ENCODE measurements around the gene MAML2. TPM values are rescaled to one million over a fixed set of nuclear protein-coding genes. Genes with fewer than 3 reads are reported as not detected.

MAML2 gene
- total and polyA plus RNA-seq, 4 donors: 3.8 to 41.8 (median 13.7) TPM

GRCh38 chr11:96265220-96265737 is 77.7 kb downstream of the MAML2 start:
- ATAC-seq (ENCODE audit: insufficient read depth, low FRiP score): no peak
- Histone ChIP-seq H3K4me3 (no peak overlapping the region), H3K9me3 (ENCODE audit: control insufficient read depth in 4 of 4, insufficient read depth in 3 of 4, low read length in 3 of 4) (peaks cover 0 to 3% (median 0%) of the 10 kb centered on the region in 4 donors), H3K27ac (ENCODE audit: low read depth in 1 of 2, low read length in 1 of 2) (peak overlapping the region in 1 of 2 donors; percentile 54), H3K27me3 (ENCODE audit: control insufficient read depth in 3 of 3, insufficient read depth in 3 of 3, low read length in 2 of 3) (no peaks in the 10 kb centered on the region), H3K9ac (ENCODE audit: insufficient read depth in 1 of 2, low read length in 2 of 2) (no peak overlapping the region), H3K36me3 (ENCODE audit: control insufficient read depth in 4 of 4, insufficient read depth in 4 of 4, low read length in 4 of 4) (peaks cover 0 to 5% (median 0%) of the 10 kb centered on the region in 4 donors), H3K4me1 (ENCODE audit: control insufficient read depth in 5 of 5, insufficient read depth in 5 of 5, low read length in 5 of 5) (peaks cover 8 to 23% (median 15%) of the 10 kb centered on the region in 5 donors)
- no peak for DNase-seq
- TF ChIP-seq CTCF (IDR thresholded peaks at IDR 0.05; ENCODE audit: control extremely low read depth, extremely low read depth): no peak
- WGBS, 2 donors: 72 to 77% methylated on average over 8 of the region's 8 CpGs

- Histone ChIP-seq H3K36me3 (ENCODE audit: control insufficient read depth in 4 of 4, insufficient read depth in 4 of 4, low read length in 4 of 4) (no peaks in the 10 kb centered on the region), H3K4me3 (no peak overlapping the region), H3K9ac (ENCODE audit: insufficient read depth in 1 of 2, low read length in 2 of 2) (no peak overlapping the region), H3K27ac (ENCODE audit: low read depth in 1 of 2, low read length in 1 of 2) (peak overlapping the region; percentile 18 to 48), H3K4me1 (ENCODE audit: control insufficient read depth in 5 of 5, insufficient read depth in 5 of 5, low read length in 5 of 5) (peaks cover 5 to 25% (median 16%) of the 10 kb centered on the region in 5 donors), H3K9me3 (ENCODE audit: control insufficient read depth in 4 of 4, insufficient read depth in 3 of 4, low read length in 3 of 4) (peaks cover 0 to 3% (median 0%) of the 10 kb centered on the region in 4 donors), H3K27me3 (ENCODE audit: control insufficient read depth in 3 of 3, insufficient read depth in 3 of 3, low read length in 2 of 3) (no peaks in the 10 kb centered on the region)
- ATAC-seq (ENCODE audit: insufficient read depth, low FRiP score) (no peak), DNase-seq (no peak)
- WGBS, 2 donors: 68 to 73% methylated on average over 4 of the region's 4 CpGs
- TF ChIP-seq CTCF (IDR thresholded peaks at IDR 0.05; ENCODE audit: control extremely low read depth, extremely low read depth): no peak
These were observed 78.6 kb downstream of the MAML2 start for GRCh38 chr11:96264364-96264763.

- H3K9ac ChIP-seq (ENCODE audit: insufficient read depth in 1 of 2, low read length in 2 of 2): no peak overlapping the region
- DNase-seq (peak in 1 of 3 donors; percentile 55), ATAC-seq (ENCODE audit: insufficient read depth, low FRiP score) (peak; percentile 32)
- H3K4me1 ChIP-seq (ENCODE audit: control insufficient read depth in 5 of 5, insufficient read depth in 5 of 5, low read length in 5 of 5): peaks cover 7 to 36% (median 24%) of the 10 kb centered on the region in 5 donors
- no peak for TF ChIP-seq CTCF (IDR thresholded peaks at IDR 0.05; ENCODE audit: control extremely low read depth, extremely low read depth)
- H3K36me3 ChIP-seq (ENCODE audit: control insufficient read depth in 4 of 4, insufficient read depth in 4 of 4, low read length in 4 of 4): no peaks in the 10 kb centered on the region
- H3K9me3 ChIP-seq (ENCODE audit: control insufficient read depth in 4 of 4, insufficient read depth in 3 of 4, low read length in 3 of 4): peaks cover 0 to 3% (median 0%) of the 10 kb centered on the region in 4 donors
- no peaks in the 10 kb centered on the region for H3K27me3 ChIP-seq (ENCODE audit: control insufficient read depth in 3 of 3, insufficient read depth in 3 of 3, low read length in 2 of 3)
- no peak overlapping the region for H3K4me3 ChIP-seq
- peak overlapping the region; percentile 14 to 58 for H3K27ac ChIP-seq (ENCODE audit: low read depth in 1 of 2, low read length in 1 of 2)
These were observed 79.7 kb downstream of the MAML2 start for GRCh38 chr11:96263238-96263763.
